Measurements from ENCODE around the gene EXT2. TPM values are rescaled to one million over a fixed set of nuclear protein-coding genes. Genes with fewer than 3 reads are reported as not detected.

EXT2 gene
- total RNA-seq, 1 experiment from 2014 or later = 42.9 TPM

DNA sequence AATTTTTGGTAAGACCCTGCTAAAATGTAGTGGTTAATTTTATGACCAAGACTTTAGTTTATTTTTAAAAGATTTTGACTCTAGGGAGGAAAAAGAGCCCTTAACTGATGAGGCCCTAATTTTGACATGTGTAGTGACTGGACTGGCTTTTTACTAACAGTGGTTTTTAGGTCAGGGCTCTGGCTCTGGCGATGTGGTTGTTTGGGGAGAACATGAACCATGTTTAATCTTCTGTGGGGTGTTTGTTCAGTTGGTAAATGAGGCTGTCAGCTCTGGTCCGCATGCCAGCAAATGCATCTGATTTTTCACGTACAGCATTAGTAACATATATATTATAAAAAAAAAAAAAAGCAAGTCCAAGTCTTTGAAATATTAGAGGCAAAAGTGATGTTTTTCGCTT is 104.3 kb downstream of the EXT2 start:
- Histone ChIP-seq H4K5ac (ENCODE audit: insufficient read length, low read depth, low read length) (no peak overlapping the region), H4K8ac (replicated peaks; ENCODE audit: insufficient read length, low read depth, low read length) (no peak overlapping the region), H3K79me1 (ENCODE audit: insufficient read depth, low read depth, low read length, poor library complexity, severe bottlenecking) (no peaks in the 10 kb centered on the region), H3K14ac (ENCODE audit: insufficient read depth, low read length) (no peak overlapping the region), H3K4me2 (ENCODE audit: insufficient read depth, insufficient read length, low read length) (no peak overlapping the region), H2AFZ (ENCODE audit: low read length) (no peak overlapping the region), H3K23me2 (ENCODE audit: insufficient read length, low read depth, low read length, poor library complexity, severe bottlenecking) (no peaks in the 10 kb centered on the region), H3K23ac (ENCODE audit: insufficient read length, low read depth, low read length) (no peak overlapping the region), H4K91ac (ENCODE audit: insufficient read length, low read depth, low read length) (no peak overlapping the region), H3K4ac (ENCODE audit: low read depth, low read length) (no peak overlapping the region), H2BK20ac (ENCODE audit: low read depth, low read length, poor library complexity, severe bottlenecking) (no peak overlapping the region), H2AK5ac (ENCODE audit: insufficient read length, low read length) (no peak overlapping the region), H2BK12ac (ENCODE audit: insufficient read length, low read depth, low read length) (no peak overlapping the region), H2BK5ac (ENCODE audit: insufficient read length, low read length) (no peak overlapping the region), H3K56ac (ENCODE audit: insufficient read length, low read depth, low read length) (no peak overlapping the region), H3K4me1 (ENCODE audit: insufficient read depth, low read length) (peaks cover 5% of the 10 kb centered on the region; the same call in 1 of the 2 replicates), H3K9ac (ENCODE audit: extremely low read depth, insufficient read length, low read length) (no peak overlapping the region), H3K79me2 (ENCODE audit: insufficient read depth, low read length) (no peaks in the 10 kb centered on the region), H3K27me3 (ENCODE audit: insufficient read depth, low read length) (no peaks in the 10 kb centered on the region), H3K9me3 (ENCODE audit: control insufficient read depth, low read depth, low read length) (no peaks in the 10 kb centered on the region), H3K27ac (ENCODE audit: insufficient read length, low read depth, low read length) (no peak overlapping the region), H4K20me1 (ENCODE audit: control insufficient read depth, insufficient read depth, insufficient read length) (no peaks in the 10 kb centered on the region), H3K18ac (ENCODE audit: insufficient read length, low read depth, low read length) (no peak overlapping the region), H2BK15ac (ENCODE audit: low read depth, low read length) (no peak overlapping the region), H2BK120ac (ENCODE audit: low read depth, low read length, poor library complexity, severe bottlenecking) (no peak overlapping the region), H3T11ph (ENCODE audit: low read length) (no peak overlapping the region)
- Mint-ChIP-seq H3K27me3 (ENCODE audit: low read depth) (no peaks in the 10 kb centered on the region), H3K36me3 (ENCODE audit: insufficient read depth in 1 of 3, low read depth in 3 of 3) (peaks cover 8 to 20% (median 12%) of the 10 kb centered on the region in 3 experiments), H3K4me3 (no peak overlapping the region; a peak in 1 of 5 replicates), H3K9me3 (peaks cover 7 to 8% of the 10 kb centered on the region in 2 experiments), H3K27ac (peak overlapping the region; percentile 24 to 98 (median 82); a peak in 6 of 7 replicates), H3K4me1 (peaks cover 34 to 49% of the 10 kb centered on the region in 2 experiments)
- TF ChIP-seq, protein P1, sequence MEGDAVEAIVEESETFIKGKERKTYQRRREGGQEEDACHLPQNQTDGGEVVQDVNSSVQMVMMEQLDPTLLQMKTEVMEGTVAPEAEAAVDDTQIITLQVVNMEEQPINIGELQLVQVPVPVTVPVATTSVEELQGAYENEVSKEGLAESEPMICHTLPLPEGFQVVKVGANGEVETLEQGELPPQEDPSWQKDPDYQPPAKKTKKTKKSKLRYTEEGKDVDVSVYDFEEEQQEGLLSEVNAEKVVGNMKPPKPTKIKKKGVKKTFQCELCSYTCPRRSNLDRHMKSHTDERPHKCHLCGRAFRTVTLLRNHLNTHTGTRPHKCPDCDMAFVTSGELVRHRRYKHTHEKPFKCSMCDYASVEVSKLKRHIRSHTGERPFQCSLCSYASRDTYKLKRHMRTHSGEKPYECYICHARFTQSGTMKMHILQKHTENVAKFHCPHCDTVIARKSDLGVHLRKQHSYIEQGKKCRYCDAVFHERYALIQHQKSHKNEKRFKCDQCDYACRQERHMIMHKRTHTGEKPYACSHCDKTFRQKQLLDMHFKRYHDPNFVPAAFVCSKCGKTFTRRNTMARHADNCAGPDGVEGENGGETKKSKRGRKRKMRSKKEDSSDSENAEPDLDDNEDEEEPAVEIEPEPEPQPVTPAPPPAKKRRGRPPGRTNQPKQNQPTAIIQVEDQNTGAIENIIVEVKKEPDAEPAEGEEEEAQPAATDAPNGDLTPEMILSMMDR (conservative IDR thresholded peaks at IDR 0.05) = no peak
- DNase-seq = no peak
- no CpG with 5 or more reads among the region's 4 CpGs for WGBS (ENCODE audit: extremely low coverage, insufficient read length, low lambda C conversion rate)
